Mesenchymal stem cell (in vitro differentiated cells and primary cell): ENCODE measurements around the gene AIF1. TPM values are rescaled to one million over a fixed set of nuclear protein-coding genes. Genes with fewer than 3 reads are reported as not detected.

ENCODE experiments used
- DNase-seq: peaks from one replicate; pipeline ENCODE4 v3.0.0-alpha.2; 2013
- H2AFZ ChIP-seq: one replicate; pipeline ENCODE4 v1.6.1; 2013; ENCODE audit warnings: low read depth, mild to moderate bottlenecking, control low read depth, inconsistent platforms, low read length, moderate library complexity
- H2AK5ac ChIP-seq: 2 replicates; pipeline ENCODE4 v1.6.1; 2013; ENCODE audit warnings: low read length, moderate library complexity, mild to moderate bottlenecking, inconsistent platforms; ENCODE audit not compliant: severe bottlenecking
- H2BK120ac ChIP-seq: one replicate; pipeline ENCODE4 v1.6.1; 2013; ENCODE audit warnings: low read depth, mild to moderate bottlenecking, inconsistent platforms, low read length, moderate library complexity
- H2BK12ac ChIP-seq, 2 experiments: one replicate each; pipeline ENCODE4 v1.6.1; 2013; ENCODE audit warnings: inconsistent platforms in 2 of 2, low read length in 2 of 2, mild to moderate bottlenecking in 2 of 2, moderate library complexity in 2 of 2, control low read depth in 1 of 2
- H2BK15ac ChIP-seq: one replicate; pipeline ENCODE4 v1.6.1; 2013; ENCODE audit warnings: mild to moderate bottlenecking, low read depth, inconsistent platforms; ENCODE audit not compliant: poor library complexity, severe bottlenecking
- H2BK5ac ChIP-seq: 2 replicates; pipeline ENCODE4 v1.6.1; 2013; ENCODE audit warnings: low read depth, mild to moderate bottlenecking, low read length, control low read depth, inconsistent platforms; ENCODE audit not compliant: poor library complexity, severe bottlenecking
- H3K14ac ChIP-seq, 2 experiments: one replicate each; pipeline ENCODE4 v1.6.1; 2013; ENCODE audit warnings: inconsistent platforms in 2 of 2, low read length in 2 of 2, control low read depth in 1 of 2, mild to moderate bottlenecking in 1 of 2, moderate library complexity in 1 of 2
- H3K18ac ChIP-seq, 2 experiments: one replicate each; pipeline ENCODE4 v1.6.1; 2013; ENCODE audit warnings: inconsistent platforms in 2 of 2, low read length in 2 of 2, control low read depth in 1 of 2, low read depth in 1 of 2, mild to moderate bottlenecking in 1 of 2
- H3K23ac ChIP-seq, 2 experiments: one replicate each; pipeline ENCODE4 v1.6.1; 2013; ENCODE audit warnings: inconsistent platforms in 2 of 2, low read length in 2 of 2, mild to moderate bottlenecking in 2 of 2, moderate library complexity in 2 of 2, control low read depth in 1 of 2
- H3K27ac ChIP-seq: 2 replicates; pipeline ENCODE4 v1.5.1; 2013; ENCODE audit warnings: mild to moderate bottlenecking, moderate library complexity, low read length, control low read depth, inconsistent platforms; ENCODE audit not compliant: poor library complexity, severe bottlenecking
- H3K27me3 ChIP-seq, 2 experiments: 2 replicates each; pipeline versions ENCODE4 v1.6.1 to v1.7.0; 2013; ENCODE audit warnings: low read length in 2 of 2, mild to moderate bottlenecking in 2 of 2, moderate library complexity in 2 of 2, control low read depth in 1 of 2, inconsistent platforms in 1 of 2; ENCODE audit not compliant: control insufficient read depth in 1 of 2, insufficient read depth in 1 of 2
- H3K36me3 ChIP-seq, 2 experiments: 2 replicates each; pipeline versions ENCODE4 v1.6.1 to v1.7.0; 2013; ENCODE audit warnings: low read length in 2 of 2, control low read depth in 1 of 2, inconsistent platforms in 1 of 2, low read depth in 1 of 2, mild to moderate bottlenecking in 1 of 2; ENCODE audit not compliant: insufficient read depth in 2 of 2, control insufficient read depth in 1 of 2
- H3K4ac ChIP-seq, 2 experiments: one replicate each; pipeline ENCODE4 v1.6.1; 2013; ENCODE audit warnings: inconsistent platforms in 2 of 2, low read length in 2 of 2, mild to moderate bottlenecking in 2 of 2, moderate library complexity in 2 of 2, control low read depth in 1 of 2, low read depth in 1 of 2
- H3K4me1 ChIP-seq: 2 replicates; pipeline ENCODE4 v1.6.1; 2013; ENCODE audit warnings: low read depth, low read length, control low read depth; ENCODE audit not compliant: control insufficient read depth, insufficient read depth
- H3K4me2 ChIP-seq: 2 replicates; pipeline ENCODE4 v1.6.1; 2013; ENCODE audit warnings: low read length, mild to moderate bottlenecking, inconsistent platforms; ENCODE audit not compliant: poor library complexity, severe bottlenecking
- H3K4me3 ChIP-seq, 2 experiments: 2 replicates each; pipeline versions ENCODE4 v1.5.1 to v1.7.0; 2013; ENCODE audit warnings: low read length in 2 of 2, mild to moderate bottlenecking in 2 of 2, control low read depth in 1 of 2, low read depth in 1 of 2; ENCODE audit not compliant: insufficient read depth in 1 of 2
- H3K79me1 ChIP-seq: replicated peaks from 2 replicates; pipeline ENCODE4 v1.6.1; 2013; ENCODE audit warnings: mild to moderate bottlenecking, control low read depth, low read length, inconsistent platforms; ENCODE audit not compliant: poor library complexity, severe bottlenecking
- H3K9ac ChIP-seq: 2 replicates; pipeline ENCODE4 v1.7.0; 2013; ENCODE audit warnings: mild to moderate bottlenecking, low read length, moderate library complexity
- H3K9me3 ChIP-seq: 2 replicates; pipeline ENCODE4 v1.7.0; 2013; ENCODE audit warnings: mild to moderate bottlenecking, low read length; ENCODE audit not compliant: control insufficient read depth
- H4K8ac ChIP-seq: one replicate; pipeline ENCODE4 v1.6.1; 2013; ENCODE audit warnings: inconsistent platforms, mild to moderate bottlenecking, low read length, moderate library complexity
- H4K91ac ChIP-seq: one replicate; pipeline ENCODE4 v1.6.1; 2013; ENCODE audit warnings: mild to moderate bottlenecking, low read length, inconsistent platforms
- WGBS: methylation state at CpG from one replicate; pipeline ENCODE4 v1.1.7; 2013; ENCODE audit warnings: mixed read lengths; 5-methylcytosine and 5-hydroxymethylcytosine counted together
- small RNA-seq: library from polyadenylated mRNA; stranded (forward); fragments of <200 nt; extraction: miRNeasy Mini kit (QIAGEN cat#:217004); gene quantifications from one replicate; pipeline ENCODE3, GENCODE V24; 2013; ENCODE audit warnings: low read depth

The AIF1 gene

GRCh38 chr6:31665501-31666336, 50.7 kb downstream of the AIF1 start, which contains the start of gene CSNK2B:
Gene CSNK2B (plus strand): TSS chr6:31666080. CDS start chr6:31666832, 752 bp downstream.
- Histone ChIP-seq H3K14ac (peak within 1 kb of the TSS in 1 of 2 experiments; percentile 90), H4K91ac (peak within 1 kb of the TSS; percentile 95), H3K23ac (peak within 1 kb of the TSS; percentile 38 to 86), H2BK12ac (peak within 1 kb of the TSS in 1 of 2 experiments; percentile 21), H3K4me3 (peak within 1 kb of the TSS; percentile 97 to 99), H3K18ac (peak within 1 kb of the TSS; percentile 96 to 99), H2AFZ (peak within 1 kb of the TSS; percentile 74), H3K36me3 (peaks cover 51 to 61% of the 10 kb centered on the region in 2 experiments), H3K27me3 (no peaks in the 10 kb centered on the region), H3K9ac (peak within 1 kb of the TSS; percentile 97), H3K4ac (peak within 1 kb of the TSS; percentile 94), H2BK120ac (peak within 1 kb of the TSS; percentile 19), H3K4me1 (peaks cover 22% of the 10 kb centered on the region), H4K8ac (peak within 1 kb of the TSS; percentile 99), H2AK5ac (peak within 1 kb of the TSS; percentile 64), H3K79me1 (peaks cover 36% of the 10 kb centered on the region), H2BK15ac (peak within 1 kb of the TSS; percentile 88), H3K4me2 (peak within 1 kb of the TSS; percentile 90), H3K9me3 (no peaks in the 10 kb centered on the region), H2BK5ac (peak within 1 kb of the TSS; percentile 81), H3K27ac (peak within 1 kb of the TSS; percentile 89)
- 0% methylated on average over 53 of the region's 63 CpGs for WGBS
- peak; percentile 98 for DNase-seq

- peaks cover 39% of the 10 kb centered on the region for H3K79me1 ChIP-seq
- H4K8ac ChIP-seq: peak overlapping the region; percentile 99
- H3K9ac ChIP-seq: peak overlapping the region; percentile 97
- H3K36me3 ChIP-seq: peaks cover 58 to 69% of the 10 kb centered on the region in 2 experiments
- peak overlapping the region in 1 of 2 experiments; percentile 87 for H3K14ac ChIP-seq
- H2BK15ac ChIP-seq: peak overlapping the region; percentile 88
- H3K27me3 ChIP-seq: no peaks in the 10 kb centered on the region
- peak; percentile 27 for DNase-seq
- peak overlapping the region; percentile 95 for H4K91ac ChIP-seq
- H2BK120ac ChIP-seq: no peak overlapping the region
- peak overlapping the region; percentile 38 to 86 for H3K23ac ChIP-seq
- H3K4ac ChIP-seq: peak overlapping the region; percentile 94
- peak overlapping the region; percentile 96 to 99 for H3K18ac ChIP-seq
- H3K4me1 ChIP-seq: peaks cover 18% of the 10 kb centered on the region
- H3K4me2 ChIP-seq: peak overlapping the region; percentile 84
- peak overlapping the region; percentile 73 for H3K27ac ChIP-seq
- H2AK5ac ChIP-seq: peak overlapping the region; percentile 64
- peak overlapping the region; percentile 81 for H2BK5ac ChIP-seq
- peak overlapping the region; percentile 73 for H2AFZ ChIP-seq
- peak overlapping the region; percentile 97 to 99 for H3K4me3 ChIP-seq
- no peak overlapping the region for H2BK12ac ChIP-seq
- H3K9me3 ChIP-seq: no peaks in the 10 kb centered on the region
- WGBS: 9% methylated on average over 15 of the region's 15 CpGs
Measured at GRCh38 chr6:31666337-31666965, 51.4 kb downstream of the AIF1 start.

Small RNA genes within 50 kb of the gene (small RNA-seq; reads per million reads assigned to genes)
- gene MIR6832 (not detected), gene RF00019 (not detected), gene SNORA38 (16.7 reads per million, percentile 85 among the genes with 10 or more reads in this experiment), gene UQCRHP1 (not detected)
